DLD1 (cell line): ENCODE data around the gene LRRC7.

Experiments used
- in situ Hi-C: cut with HindIII; loops from 2 replicates; pipeline ENCODE4 v1.10.0; 2017; ENCODE audit warnings: low sequenced_read_pairs

Gene LRRC7

GRCh38 chr1:69765951-69766350 is 198.2 kb downstream of the LRRC7 start:
- in situ Hi-C loops = no loop called here

- in situ Hi-C loops = no loop called here
These were observed 198.9 kb downstream of the LRRC7 start for GRCh38 chr1:69766431-69767180.

DNA sequence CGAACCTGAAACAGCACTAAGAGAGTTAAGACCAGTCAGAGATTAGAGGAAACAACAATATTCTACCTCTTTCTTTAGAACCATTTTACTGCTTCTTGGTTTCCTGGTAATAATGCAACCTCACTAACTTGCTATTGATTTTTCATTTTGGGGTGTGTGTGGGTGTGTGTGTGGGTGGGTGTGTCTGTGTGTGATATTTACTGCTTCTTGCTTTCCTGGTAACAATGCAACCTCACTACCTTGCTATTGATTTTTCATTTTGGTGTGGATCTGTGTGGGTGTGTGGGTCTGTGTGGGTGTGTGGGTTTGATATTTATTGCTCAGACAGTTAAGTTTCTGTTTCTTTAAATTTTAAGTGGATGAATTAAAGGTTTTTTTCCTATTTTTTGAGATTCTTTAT is 208.8 kb downstream of the LRRC7 start:
- in situ Hi-C loops = no loop called here

DNA sequence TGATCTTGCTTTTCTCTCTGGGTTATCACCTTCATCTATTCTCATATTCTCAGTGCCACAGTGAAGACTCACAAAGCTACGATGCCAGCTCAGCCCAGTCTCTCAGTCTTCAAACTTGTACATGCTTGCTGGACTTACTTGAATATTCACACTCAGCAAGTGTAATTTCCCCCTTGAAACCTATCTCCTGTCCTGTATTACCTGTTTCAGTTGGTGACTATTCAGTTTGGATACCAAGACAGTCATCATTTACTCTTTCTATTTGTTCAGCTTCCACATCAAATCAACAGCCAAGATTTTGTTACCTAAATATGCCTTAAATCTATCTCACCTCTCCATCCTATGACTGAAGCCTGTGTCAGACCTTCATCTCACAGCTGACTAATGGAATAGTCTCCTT is 209.7 kb downstream of the LRRC7 start:
- in situ Hi-C loops = no loop called here

GRCh38 chr1:69777971-69778370 is 210.2 kb downstream of the LRRC7 start:
- in situ Hi-C loops = no loop called here

DNA sequence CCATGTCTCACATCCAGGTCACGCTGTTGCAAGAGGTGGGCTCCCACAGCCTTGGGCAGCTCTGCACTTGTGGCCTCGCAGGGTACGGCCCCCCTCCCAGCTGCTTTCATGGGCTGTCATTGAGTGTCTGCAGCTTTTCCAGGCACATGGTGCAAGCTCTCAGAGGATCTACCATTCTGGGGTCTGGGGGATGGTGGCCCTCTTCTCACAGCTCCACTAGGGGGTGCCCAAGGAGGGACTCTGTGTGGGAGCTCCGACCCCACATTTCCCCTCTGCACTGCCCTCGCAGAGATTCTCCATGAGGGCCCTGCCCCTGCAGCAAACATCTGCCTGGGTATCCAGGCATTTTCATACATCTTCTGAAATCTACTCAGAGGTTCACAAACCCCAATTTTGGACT is 219.4 kb downstream of the LRRC7 start:
- in situ Hi-C loops = no loop called here

- in situ Hi-C loops = no loop called here
These were observed 223.6 kb downstream of the LRRC7 start for GRCh38 chr1:69791311-69791710.

DNA sequence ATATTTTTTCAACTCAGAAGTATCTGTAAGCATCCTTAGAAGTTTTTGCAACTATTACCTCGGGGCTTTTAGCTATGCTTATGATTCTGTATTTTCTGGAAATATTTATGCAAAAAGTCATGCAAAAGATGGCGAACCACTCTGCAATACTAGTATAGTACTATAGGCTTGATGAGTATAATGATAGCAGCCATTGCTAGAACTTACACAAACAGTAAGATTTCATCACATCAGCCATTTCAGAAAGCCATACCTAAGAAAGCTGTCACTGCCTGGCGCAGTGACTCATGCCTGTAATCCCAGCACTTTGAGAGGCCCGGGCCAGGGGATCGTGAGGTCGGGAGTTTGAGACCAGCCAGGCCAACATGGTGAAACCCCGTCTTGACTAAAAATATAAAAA is 227.1 kb downstream of the LRRC7 start:
- in situ Hi-C loops = no loop called here

- in situ Hi-C loops = no loop called here
These were observed 247.2 kb downstream of the LRRC7 start for GRCh38 chr1:69814926-69815325.

- in situ Hi-C loops = no loop called here
These were observed 257.2 kb downstream of the LRRC7 start for GRCh38 chr1:69824932-69825331.

DNA sequence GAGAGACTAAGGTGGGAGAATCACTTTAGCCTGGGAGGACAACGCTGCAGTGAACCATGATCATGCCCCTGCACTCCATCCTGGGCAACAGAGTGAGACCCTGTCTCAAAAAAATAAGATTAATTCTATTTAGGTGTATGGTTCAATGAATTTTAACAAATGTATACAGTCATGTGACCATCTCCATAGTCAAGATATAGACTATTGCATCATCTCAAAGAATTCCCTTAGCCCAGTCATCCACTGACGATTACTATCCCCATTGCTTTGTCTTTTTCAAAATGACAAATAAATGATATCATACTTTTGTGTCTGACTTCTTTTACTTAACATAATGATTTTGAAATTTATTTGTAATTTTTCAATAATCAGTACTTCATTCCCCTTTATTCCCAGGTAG is 260.0 kb downstream of the LRRC7 start:
- in situ Hi-C loops = no loop called here

DNA sequence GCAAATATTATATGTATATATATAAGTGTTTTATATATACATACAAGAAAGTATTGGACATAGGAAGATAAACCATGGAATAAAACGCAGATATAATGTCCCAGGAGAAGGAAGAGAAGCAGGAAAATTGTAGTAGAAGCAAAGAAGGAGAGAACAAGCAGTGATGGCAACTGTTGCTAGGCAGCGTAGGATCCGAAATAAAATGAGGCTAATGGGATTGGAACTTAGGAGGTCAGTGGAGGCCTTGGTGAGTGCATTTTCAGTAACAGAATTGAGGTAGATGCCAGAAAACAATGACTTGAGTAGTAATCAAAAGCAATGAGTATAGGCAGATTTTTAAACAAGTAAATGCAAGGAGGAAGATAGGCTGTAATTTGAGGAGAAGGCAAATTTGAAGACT is 265.8 kb downstream of the LRRC7 start:
- in situ Hi-C loops = no loop called here

- in situ Hi-C loops = no loop called here
These were observed 266.6 kb downstream of the LRRC7 start for GRCh38 chr1:69834336-69834735.

GRCh38 chr1:69835955-69836354 is 268.2 kb downstream of the LRRC7 start:
- in situ Hi-C loops = no loop called here

DNA sequence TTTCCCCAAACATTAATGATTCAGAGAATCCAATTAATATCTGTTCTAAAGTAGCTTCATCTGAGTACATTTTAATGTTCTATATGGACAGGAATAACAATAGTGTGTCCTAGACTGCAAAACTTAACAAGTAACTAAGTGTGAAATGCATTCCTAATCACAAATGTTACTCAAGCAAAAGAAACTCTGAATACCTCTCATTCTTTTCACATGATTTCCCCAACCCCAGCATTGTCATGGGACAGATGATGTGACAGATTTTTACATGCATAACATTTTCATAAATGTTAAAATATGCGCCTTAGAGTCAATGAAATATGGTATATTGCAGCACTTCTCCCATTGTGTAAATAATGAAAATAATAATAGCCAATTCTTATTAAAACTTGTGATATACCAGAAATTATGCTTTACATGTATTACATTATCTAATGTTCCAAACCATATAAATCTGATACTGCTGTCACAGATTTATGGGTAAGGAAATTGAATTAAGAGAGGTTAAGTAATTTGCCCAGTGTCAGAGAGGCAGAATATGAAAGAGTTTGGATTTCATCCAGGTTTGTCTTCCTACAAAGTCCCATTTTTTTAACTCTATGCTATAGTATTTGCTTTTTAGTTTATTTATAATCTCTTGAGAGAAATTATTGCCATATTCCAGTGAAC is 269.4 kb downstream of the LRRC7 start:
- in situ Hi-C loops = no loop called here

GRCh38 chr1:69842326-69842725 is 274.6 kb downstream of the LRRC7 start:
- in situ Hi-C loops = no loop called here

DNA sequence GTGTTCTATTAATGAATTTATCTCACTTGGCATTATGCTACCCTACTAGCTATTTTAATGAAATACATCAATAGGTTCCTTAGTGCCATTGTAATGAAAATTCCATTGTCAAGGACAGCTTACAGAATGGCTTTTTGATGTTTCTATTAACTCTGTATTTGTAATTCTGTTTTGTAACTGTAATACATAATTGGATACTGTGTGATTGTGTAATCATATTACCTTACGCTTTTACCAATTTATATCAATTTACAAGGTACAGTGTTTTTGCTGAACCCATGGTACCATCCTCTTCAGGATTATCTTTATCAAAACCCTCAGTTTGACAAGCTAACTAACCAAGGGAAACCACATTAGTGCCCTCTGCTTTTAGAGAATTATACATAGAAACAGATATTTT is 277.9 kb downstream of the LRRC7 start:
- in situ Hi-C loops = no loop called here

DNA sequence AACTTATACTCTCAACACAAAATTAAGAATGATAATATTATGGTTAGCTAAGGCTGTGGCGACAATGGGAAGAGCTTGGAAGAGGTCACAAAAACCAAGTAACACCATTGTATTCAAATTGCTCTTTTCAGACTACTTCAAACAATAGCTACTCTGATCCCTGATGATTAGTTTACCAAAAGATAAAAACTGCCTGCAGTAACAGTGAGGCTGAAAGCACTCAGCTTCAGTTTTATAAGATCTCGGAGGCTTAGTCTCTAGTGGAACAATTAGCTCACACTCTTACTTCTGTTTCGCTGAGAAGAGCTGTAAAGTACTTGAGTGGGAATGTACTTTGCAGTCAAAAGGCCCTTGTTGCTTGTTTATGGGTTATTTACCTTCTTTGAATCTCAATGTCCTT is 278.5 kb downstream of the LRRC7 start:
- in situ Hi-C loops = no loop called here

DNA sequence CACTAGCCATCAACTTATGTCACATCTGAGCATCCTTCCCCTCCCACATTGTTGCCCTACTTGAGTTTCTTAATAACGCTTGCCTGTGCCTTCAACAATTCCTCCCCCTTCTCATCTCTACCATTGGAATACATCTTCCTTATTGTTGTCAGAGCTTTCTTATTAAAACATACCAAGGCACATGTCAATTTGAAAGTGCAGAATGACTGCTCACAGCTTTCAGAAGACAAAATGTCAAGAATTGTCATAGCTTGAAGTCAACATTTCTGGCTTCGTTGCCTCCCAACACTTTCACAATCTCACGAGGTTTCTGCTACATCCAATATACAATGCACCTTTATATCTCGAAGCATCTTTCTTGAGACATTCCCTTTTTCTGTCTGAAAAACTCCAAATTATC is 279.9 kb downstream of the LRRC7 start:
- in situ Hi-C loops = no loop called here

GRCh38 chr1:69852151-69852550 is 284.4 kb downstream of the LRRC7 start:
- in situ Hi-C loops = no loop called here

- in situ Hi-C loops = no loop called here
These were observed 285.0 kb downstream of the LRRC7 start for GRCh38 chr1:69852706-69853105.

- in situ Hi-C loops = no loop called here
These were observed 290.8 kb downstream of the LRRC7 start for GRCh38 chr1:69858534-69858933.

GRCh38 chr1:69861641-69862040 is 293.9 kb downstream of the LRRC7 start:
- in situ Hi-C loops = no loop called here
